Erythroblast (primary cell): Measurements from ENCODE around the gene WDR48.

Source experiments
- GATA1 ChIP-seq: IDR thresholded peaks from 2 replicates; pipeline ENCODE4 v1.6.1; 2011; ENCODE audit warnings: low read depth, mild to moderate bottlenecking, control low read depth, low read length, moderate library complexity
- POLR2A ChIP-seq: IDR thresholded peaks from 2 replicates; pipeline ENCODE4 v1.6.1; 2011; ENCODE audit warnings: mild to moderate bottlenecking, low read length

- TF ChIP-seq POLR2A: no peak
- TF ChIP-seq GATA1: no peak
These were observed 1.9 kb downstream of the WDR48 start for GRCh38 chr3:39053696-39054095.
